ENCODE measurements around the gene PRR16. TPM values are rescaled to one million over a fixed set of nuclear protein-coding genes. Genes with fewer than 3 reads are reported as not detected.
A peak's percentile ranks its signal among the peaks of the same experiment; 100 is the strongest.

The PRR16 gene
- total RNA-seq, 8 experiments from 2014 or later = 0.45 to 3.4 (median 1.3) TPM; not detected in 1

DNA sequence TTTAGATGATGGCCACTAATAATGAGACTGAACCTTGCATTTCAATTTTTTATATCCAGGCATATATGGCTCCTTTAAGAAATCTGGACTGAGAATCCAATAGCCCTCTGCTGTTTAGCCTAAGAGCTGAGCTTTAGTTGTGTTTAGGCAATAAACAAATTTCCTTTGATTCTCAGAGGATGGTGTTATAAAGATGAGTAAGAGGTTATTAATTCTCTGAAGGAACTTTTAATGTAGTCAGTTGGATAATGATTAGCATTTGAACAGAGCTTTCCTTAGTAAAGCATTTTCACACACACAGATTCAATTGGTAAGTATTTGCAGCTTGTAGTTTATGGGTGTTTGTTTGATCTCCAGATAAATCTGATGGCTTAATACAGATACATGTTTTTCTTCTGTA lies 149.6 kb downstream of the PRR16 start:
- Histone ChIP-seq H3K4me1 (replicated peaks in 1 of 2) (peaks cover 7 to 16% of the 10 kb centered on the region in 2 donors), H3K4me3 (no peak overlapping the region), H3K27ac (no peak overlapping the region)
- in situ Hi-C loops (cut with MboI; ENCODE audit: low pct_unique_long_range_greater_than_20kb in 2 of 9, low sequenced_read_pairs in 9 of 9, unreplicated experiment in 9 of 9) = no loop called here
- ATAC-seq (replicated peaks in 6 of 8) = no peak

DNA sequence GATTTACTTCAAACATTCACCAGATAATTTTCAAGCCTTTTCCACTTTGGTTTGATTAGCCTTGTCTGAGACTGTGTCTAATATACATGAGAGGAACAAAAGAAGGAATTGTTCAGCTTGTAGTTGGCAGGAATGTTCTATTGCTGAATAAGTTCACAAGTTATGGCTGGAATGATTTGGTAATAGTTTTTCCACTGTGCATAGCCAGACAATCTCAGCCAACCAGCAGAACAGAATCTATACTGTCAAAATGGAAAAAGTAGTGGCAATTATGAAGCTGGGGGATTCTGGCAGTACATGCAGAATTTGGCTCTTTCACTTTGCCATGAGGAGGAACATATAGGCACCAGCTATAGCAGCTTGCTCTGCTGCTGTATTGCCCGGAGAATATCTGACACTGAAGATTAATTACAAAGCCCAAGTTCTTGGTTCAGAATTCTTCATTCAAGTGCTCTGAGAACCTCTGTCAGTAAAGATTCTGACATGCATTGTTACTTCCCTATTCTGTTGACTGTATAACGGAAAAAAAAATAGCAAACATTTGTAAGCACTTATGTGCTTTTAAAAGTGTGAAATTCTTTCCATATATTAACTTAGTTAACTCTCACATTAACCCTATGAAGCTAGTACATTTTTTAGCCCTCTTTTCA lies 150.6 kb downstream of the PRR16 start:
- peak in 2 of 8 experiments; percentile 33 to 65 for ATAC-seq (replicated peaks in 6 of 8)
- in situ Hi-C loops (cut with MboI; ENCODE audit: low pct_unique_long_range_greater_than_20kb in 2 of 9, low sequenced_read_pairs in 9 of 9, unreplicated experiment in 9 of 9) = no loop called here

GRCh38 chr5:120615967-120616645 lies 152.0 kb downstream of the PRR16 start:
- WGBS, 10 experiments = 0 to 81% (median 68%) methylated on average over 1 to 7 of the region's 7 CpGs; no CpG with 5 or more reads in 1 of the 10 experiments
- no peak overlapping the region for H3K27ac ChIP-seq
- peaks cover 7 to 16% of the 10 kb centered on the region in 2 donors for H3K4me1 ChIP-seq (replicated peaks in 1 of 2)
- no peak overlapping the region for H3K4me3 ChIP-seq
- ATAC-seq (replicated peaks in 6 of 8) = peak in 7 of 8 experiments; percentile 33 to 81 (median 52)
- in situ Hi-C loops (cut with MboI; ENCODE audit: low pct_unique_long_range_greater_than_20kb in 2 of 9, low sequenced_read_pairs in 9 of 9, unreplicated experiment in 9 of 9) = no loop called here

More for the DNA sequence above, 150.6 kb downstream of the PRR16 start:
- Histone ChIP-seq H3K4me1 (replicated peaks in 1 of 2) (peaks cover 7 to 16% of the 10 kb centered on the region in 2 donors), H3K4me3 (no peak overlapping the region), H3K27ac (no peak overlapping the region)
- 0 to 60% (median 23%) methylated on average over 1 to 2 of the region's 2 CpGs; no CpG with 5 or more reads in 3 of the 10 experiments for WGBS, 10 experiments

GRCh38 chr5:120621339-120621738 lies 157.2 kb downstream of the PRR16 start:
- in situ Hi-C loops (cut with MboI; ENCODE audit: low pct_unique_long_range_greater_than_20kb in 2 of 9, low sequenced_read_pairs in 9 of 9, unreplicated experiment in 9 of 9) = no loop called here
- WGBS, 10 experiments = 0 to 90% (median 61%) methylated on average over 1 to 2 of the region's 2 CpGs; no CpG with 5 or more reads in 4 of the 10 experiments
- ATAC-seq (replicated peaks in 6 of 8) = no peak
- no peak overlapping the region for H3K4me3 ChIP-seq
- H3K4me1 ChIP-seq (replicated peaks in 1 of 2) = peaks cover 2% of the 10 kb centered on the region in 2 donors
- no peak overlapping the region for H3K27ac ChIP-seq

GRCh38 chr5:120624021-120624563 lies 160.0 kb downstream of the PRR16 start:
- in situ Hi-C loops (cut with MboI; ENCODE audit: low pct_unique_long_range_greater_than_20kb in 2 of 9, low sequenced_read_pairs in 9 of 9, unreplicated experiment in 9 of 9) = no loop called here
- H3K4me1 ChIP-seq (replicated peaks in 1 of 2) = peaks cover 0 to 8% of the 10 kb centered on the region in 2 donors
- WGBS, 10 experiments = 0 to 100% (median 86%) methylated on average over 1 of the region's 1 CpG; no CpG with 5 or more reads in 3 of the 10 experiments
- H3K4me3 ChIP-seq = no peak overlapping the region
- no peak overlapping the region for H3K27ac ChIP-seq
- ATAC-seq (replicated peaks in 6 of 8) = no peak

DNA sequence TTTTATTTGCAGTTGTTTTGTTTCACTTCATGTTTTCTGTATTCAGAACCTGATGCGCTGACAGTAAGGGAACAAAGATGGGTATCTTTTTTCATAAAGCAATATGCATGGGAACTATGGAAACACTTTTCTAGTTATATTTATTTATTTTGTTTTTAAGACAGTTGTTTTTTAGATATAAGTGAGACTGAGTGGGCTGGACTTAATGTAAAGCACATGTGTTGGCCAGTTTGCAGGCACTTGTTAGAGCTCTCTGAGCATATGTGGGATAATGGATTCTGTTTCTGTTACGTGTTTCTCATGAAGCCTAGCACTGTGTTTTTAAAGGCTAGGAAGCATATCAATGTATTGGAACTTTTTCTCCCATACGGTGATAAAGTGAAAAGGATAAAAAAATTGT lies 164.1 kb downstream of the PRR16 start:
- ATAC-seq (replicated peaks in 6 of 8) = no peak
- H3K4me1 ChIP-seq (replicated peaks in 1 of 2) = peaks cover 0 to 8% of the 10 kb centered on the region in 2 donors
- H3K27ac ChIP-seq = no peak overlapping the region
- no peak overlapping the region for H3K4me3 ChIP-seq
- in situ Hi-C loops (cut with MboI; ENCODE audit: low pct_unique_long_range_greater_than_20kb in 2 of 9, low sequenced_read_pairs in 9 of 9, unreplicated experiment in 9 of 9) = no loop called here
- whole genome bisulfite sequencing, 10 experiments = 59 to 100% (median 90%) methylated on average over 2 to 3 of the region's 3 CpGs

DNA sequence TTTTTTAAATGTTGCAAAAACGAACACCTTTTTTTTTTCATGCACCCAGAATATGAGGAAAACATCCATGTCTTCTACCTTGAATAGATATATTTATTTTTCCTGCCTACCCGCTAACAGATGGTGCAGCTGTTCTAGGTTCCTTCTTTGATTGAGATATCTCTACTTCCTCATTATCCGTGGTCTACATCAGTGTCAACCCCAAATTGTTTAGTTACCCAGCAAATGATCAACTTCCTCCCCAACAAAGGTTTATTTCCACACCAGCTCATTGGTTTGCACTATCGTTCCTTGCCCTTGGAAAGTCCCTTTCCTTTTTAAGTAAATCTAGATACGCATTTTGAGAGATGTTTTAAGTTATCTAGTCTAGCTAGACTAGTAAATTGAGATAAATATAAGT lies 166.4 kb downstream of the PRR16 start:
- 44 to 95% (median 85%) methylated on average over 2 to 5 of the region's 5 CpGs for WGBS, 10 experiments
- Histone ChIP-seq H3K27ac (no peak overlapping the region), H3K4me3 (no peak overlapping the region), H3K4me1 (replicated peaks in 1 of 2) (peaks cover 0 to 8% of the 10 kb centered on the region in 2 donors)
- no peak for ATAC-seq (replicated peaks in 6 of 8)
- in situ Hi-C loops (cut with MboI; ENCODE audit: low pct_unique_long_range_greater_than_20kb in 2 of 9, low sequenced_read_pairs in 9 of 9, unreplicated experiment in 9 of 9) = no loop called here

GRCh38 chr5:120631611-120632010 lies 167.5 kb downstream of the PRR16 start:
- Histone ChIP-seq H3K4me3 (no peak overlapping the region), H3K27ac (no peak overlapping the region), H3K4me1 (replicated peaks in 1 of 2) (peaks cover 0 to 8% of the 10 kb centered on the region in 2 donors)
- in situ Hi-C loops (cut with MboI; ENCODE audit: low pct_unique_long_range_greater_than_20kb in 2 of 9, low sequenced_read_pairs in 9 of 9, unreplicated experiment in 9 of 9) = no loop called here
- 40 to 100% methylated on average over 1 of the region's 2 CpGs; no CpG with 5 or more reads in 8 of the 10 experiments for WGBS, 10 experiments
- ATAC-seq (replicated peaks in 6 of 8) = no peak

DNA sequence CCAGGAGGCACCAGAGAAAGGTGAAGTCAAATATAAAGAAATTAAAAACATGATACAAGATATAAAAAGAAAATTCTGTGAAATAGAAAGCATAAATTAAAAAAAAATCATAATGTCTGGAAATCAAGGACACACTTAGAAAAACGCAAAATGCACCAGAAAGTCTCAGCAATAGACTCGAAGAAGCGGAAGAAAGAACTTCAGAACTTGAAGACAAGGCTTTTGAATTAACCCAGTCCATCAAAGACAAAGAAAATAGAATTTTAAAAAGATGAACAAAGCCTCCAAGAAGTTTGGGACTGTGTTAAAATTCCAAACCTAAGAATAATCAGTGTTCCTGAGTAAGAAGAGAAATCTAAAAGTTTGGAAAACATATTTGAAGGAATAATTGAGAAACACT lies 168.3 kb downstream of the PRR16 start:
- WGBS, 10 experiments = 74 to 97% (median 93%) methylated on average over 3 of the region's 3 CpGs
- no peak overlapping the region for H3K4me3 ChIP-seq
- in situ Hi-C loops (cut with MboI; ENCODE audit: low pct_unique_long_range_greater_than_20kb in 2 of 9, low sequenced_read_pairs in 9 of 9, unreplicated experiment in 9 of 9) = no loop called here
- H3K4me1 ChIP-seq (replicated peaks in 1 of 2) = peaks cover 0 to 3% of the 10 kb centered on the region in 2 donors
- H3K27ac ChIP-seq = no peak overlapping the region
- no peak for ATAC-seq (replicated peaks in 6 of 8)

DNA sequence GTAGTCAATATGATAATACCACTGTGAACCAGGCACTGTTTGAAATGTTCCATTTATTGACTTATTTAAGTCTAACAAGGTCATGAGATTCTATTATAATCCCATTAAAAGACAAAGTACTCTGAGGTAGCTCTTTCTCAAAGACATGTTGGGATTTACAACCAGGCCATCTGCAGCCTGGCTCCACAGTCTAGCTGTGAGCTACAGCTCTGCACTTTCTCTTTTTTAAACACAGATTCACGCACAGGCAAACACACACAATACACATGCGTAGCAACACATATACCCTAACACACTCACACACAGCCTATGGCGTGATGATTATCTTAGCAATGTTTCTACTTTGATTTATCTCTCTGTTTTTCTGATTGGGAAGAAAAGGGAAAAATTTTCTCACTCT lies 174.3 kb downstream of the PRR16 start:
- Histone ChIP-seq H3K4me3 (no peak overlapping the region), H3K27ac (no peak overlapping the region), H3K4me1 (replicated peaks in 1 of 2) (peaks cover 0 to 9% of the 10 kb centered on the region in 2 donors)
- in situ Hi-C loops (cut with MboI; ENCODE audit: low pct_unique_long_range_greater_than_20kb in 2 of 9, low sequenced_read_pairs in 9 of 9, unreplicated experiment in 9 of 9) = no loop called here
- 0 to 57% (median 45%) methylated on average over 1 to 3 of the region's 3 CpGs; no CpG with 5 or more reads in 2 of the 10 experiments for WGBS, 10 experiments
- peak in 4 of 8 experiments; percentile 41 to 55 (median 53) for ATAC-seq (replicated peaks in 6 of 8)

- Histone ChIP-seq H3K4me3 (no peak overlapping the region), H3K27ac (no peak overlapping the region), H3K4me1 (replicated peaks in 1 of 2) (peaks cover 0 to 9% of the 10 kb centered on the region in 2 donors)
- in situ Hi-C loops (cut with MboI; ENCODE audit: low pct_unique_long_range_greater_than_20kb in 2 of 9, low sequenced_read_pairs in 9 of 9, unreplicated experiment in 9 of 9) = no loop called here
- 20 to 100% (median 87%) methylated on average over 1 to 3 of the region's 3 CpGs; no CpG with 5 or more reads in 2 of the 10 experiments for WGBS, 10 experiments
- no peak for ATAC-seq (replicated peaks in 6 of 8)
These were observed 176.7 kb downstream of the PRR16 start for GRCh38 chr5:120640778-120641177.

- ATAC-seq (replicated peaks in 6 of 8) = no peak
These were observed 180.4 kb downstream of the PRR16 start for GRCh38 chr5:120644516-120644915.

DNA sequence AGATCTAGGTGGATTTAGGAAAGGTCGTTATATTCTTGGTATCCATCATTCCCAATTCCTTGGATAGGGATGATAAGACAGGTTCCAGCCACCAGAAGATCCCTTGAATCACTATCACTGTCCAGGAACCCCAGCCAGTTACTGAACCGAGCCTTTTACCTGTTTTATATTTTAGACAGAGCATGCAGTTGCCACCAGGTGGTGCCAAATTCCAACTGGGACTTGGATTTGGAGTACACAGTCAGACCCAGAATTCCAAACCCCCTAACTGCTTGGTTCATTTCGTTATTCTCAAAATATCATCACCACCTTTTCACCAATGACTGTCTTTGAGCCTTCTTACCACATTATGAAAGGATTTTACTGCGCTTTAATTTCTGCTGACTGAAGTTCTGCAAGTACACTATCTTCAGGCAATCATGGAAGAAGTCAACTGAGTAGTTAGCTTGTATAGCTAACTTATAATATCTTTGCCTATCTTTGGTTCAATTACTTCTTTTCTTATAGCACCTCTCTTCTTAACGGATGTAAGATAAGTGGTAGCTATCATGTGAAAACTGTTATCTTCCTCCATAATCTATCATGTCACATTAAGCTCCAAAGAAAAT lies 191.8 kb downstream of the PRR16 start:
- ATAC-seq (replicated peaks in 6 of 8) = peak in 3 of 8 experiments; percentile 30 to 75 (median 43)
- WGBS, 10 experiments = 53 to 100% (median 72%) methylated on average over 1 to 5 of the region's 5 CpGs
- Histone ChIP-seq H3K27ac (no peak overlapping the region), H3K4me1 (replicated peaks in 1 of 2) (peaks cover 0 to 2% of the 10 kb centered on the region in 2 donors), H3K4me3 (no peak overlapping the region)
- in situ Hi-C loops (cut with MboI; ENCODE audit: low pct_unique_long_range_greater_than_20kb in 2 of 9, low sequenced_read_pairs in 9 of 9, unreplicated experiment in 9 of 9) = no loop called here

More at GRCh38 chr5:120644516-120644915, 180.4 kb downstream of the PRR16 start:
- Histone ChIP-seq H3K4me1 (replicated peaks in 1 of 2) (no peaks in the 10 kb centered on the region), H3K4me3 (no peak overlapping the region), H3K27ac (no peak overlapping the region)
- in situ Hi-C loops (cut with MboI; ENCODE audit: low pct_unique_long_range_greater_than_20kb in 2 of 9, low sequenced_read_pairs in 9 of 9, unreplicated experiment in 9 of 9) = no loop called here

Measured in motor neuron (in vitro differentiated cells).